HG02938 (cell line): ENCODE results near the gene XPR1.
"Not testable (repeated sequence)": the region's sequence is repeated elsewhere in the genome, so short reads cannot be mapped to it uniquely, and the experiment has no call there.

Experiments used
- ATAC-seq: cut with Tn5 transposase; IDR thresholded peaks from one replicate; pipeline ENCODE4 v1.9.1; 2021; ENCODE audit warnings: mild to moderate bottlenecking, moderate library complexity; ENCODE audit not compliant: unreplicated experiment

The XPR1 gene

GRCh38 chr1:180831507-180831906 is 199.7 kb downstream of the XPR1 start:
- not testable (repeated sequence) for ATAC-seq

- ATAC-seq: not testable (repeated sequence)
These were observed 201.4 kb downstream of the XPR1 start for GRCh38 chr1:180833180-180833579.

- no peak for ATAC-seq
These were observed 204.6 kb downstream of the XPR1 start for GRCh38 chr1:180836449-180836848.

GRCh38 chr1:180837020-180837419 is 205.2 kb downstream of the XPR1 start:
- no peak for ATAC-seq

- no peak for ATAC-seq
These were observed 206.7 kb downstream of the XPR1 start for GRCh38 chr1:180838535-180838934.

- no peak for ATAC-seq
These were observed 207.7 kb downstream of the XPR1 start for GRCh38 chr1:180839547-180839946.

- no peak for ATAC-seq
These were observed 209.6 kb downstream of the XPR1 start for GRCh38 chr1:180841415-180841814.

GRCh38 chr1:180842052-180842451 is 210.2 kb downstream of the XPR1 start:
- ATAC-seq: no peak

- no peak for ATAC-seq
These were observed 210.9 kb downstream of the XPR1 start for GRCh38 chr1:180842491-180843275.

- no peak for ATAC-seq
These were observed 213.5 kb downstream of the XPR1 start for GRCh38 chr1:180845352-180845751.

GRCh38 chr1:180848191-180848590 is 216.4 kb downstream of the XPR1 start:
- ATAC-seq: no peak

- peak; percentile 79 for ATAC-seq
These were observed 217.4 kb downstream of the XPR1 start for GRCh38 chr1:180849031-180849775.

GRCh38 chr1:180851995-180852887 is 220.4 kb downstream of the XPR1 start:
- peak; percentile 39 for ATAC-seq

- ATAC-seq: no peak
These were observed 222.2 kb downstream of the XPR1 start for GRCh38 chr1:180854001-180854400.

- ATAC-seq: no peak
These were observed 222.6 kb downstream of the XPR1 start for GRCh38 chr1:180854456-180854855.

GRCh38 chr1:180857947-180858725 is 226.3 kb downstream of the XPR1 start:
- ATAC-seq: not testable (repeated sequence)

- no peak for ATAC-seq
These were observed 227.5 kb downstream of the XPR1 start for GRCh38 chr1:180859306-180859705.

GRCh38 chr1:180860535-180860934 is 228.7 kb downstream of the XPR1 start:
- no peak for ATAC-seq

- ATAC-seq: no peak
These were observed 230.5 kb downstream of the XPR1 start for GRCh38 chr1:180862305-180862704.

- ATAC-seq: no peak
These were observed 231.4 kb downstream of the XPR1 start for GRCh38 chr1:180863158-180863775.
